GM21390 (cell line): ENCODE measurements around the gene CMTM5.

ENCODE experiments used
- ATAC-seq: cut with Tn5 transposase; IDR thresholded peaks from one replicate; pipeline ENCODE4 v1.9.1; 2021; ENCODE audit not compliant: unreplicated experiment

The CMTM5 gene, protein sequence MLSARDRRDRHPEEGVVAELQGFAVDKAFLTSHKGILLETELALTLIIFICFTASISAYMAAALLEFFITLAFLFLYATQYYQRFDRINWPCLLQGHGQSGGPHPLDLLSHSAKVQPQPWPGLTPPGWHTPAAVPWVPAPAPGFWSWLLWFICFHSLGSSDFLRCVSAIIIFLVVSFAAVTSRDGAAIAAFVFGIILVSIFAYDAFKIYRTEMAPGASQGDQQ

DNA sequence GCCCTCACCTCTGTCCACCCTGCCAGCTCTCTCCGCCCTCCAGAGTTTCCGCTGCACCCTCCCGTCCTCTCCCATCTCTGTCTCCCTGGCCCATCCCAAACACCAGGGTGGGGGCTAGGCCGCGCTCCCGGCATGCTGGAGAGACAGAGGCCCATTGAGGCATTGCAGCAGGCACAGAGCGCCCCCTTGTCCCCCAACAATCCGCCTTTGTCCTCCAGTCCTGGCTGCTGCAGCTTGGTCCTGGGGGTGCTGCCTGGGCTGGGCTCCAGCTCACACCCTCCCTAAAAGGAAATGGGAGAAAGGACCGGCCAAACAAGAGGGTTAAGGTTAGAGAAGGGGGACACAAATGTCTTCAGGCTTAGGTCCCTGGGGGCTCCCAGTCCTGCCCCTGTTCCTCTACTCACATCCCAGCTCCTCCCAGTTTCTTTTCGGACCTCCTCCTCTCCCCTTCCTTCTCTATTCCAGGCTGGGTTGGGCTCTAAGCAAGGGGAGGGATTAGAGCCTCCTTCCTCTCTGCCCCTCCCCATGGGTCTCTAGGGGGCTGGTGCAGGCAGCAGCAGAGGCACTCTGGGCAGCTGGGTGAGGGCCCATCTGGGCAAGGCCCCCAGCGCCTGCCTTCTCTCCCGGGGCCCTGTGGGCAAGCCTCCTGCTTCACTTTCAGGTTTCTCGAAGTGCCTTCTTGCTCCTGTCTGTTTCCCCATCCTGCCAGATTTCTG, at the start of gene CMTM5:
CMTM5 (plus strand) TSS at position 565 of the 716 bp plus-strand sequence. CDS start 206 bp downstream, outside the sequence.
- no peak for ATAC-seq

DNA sequence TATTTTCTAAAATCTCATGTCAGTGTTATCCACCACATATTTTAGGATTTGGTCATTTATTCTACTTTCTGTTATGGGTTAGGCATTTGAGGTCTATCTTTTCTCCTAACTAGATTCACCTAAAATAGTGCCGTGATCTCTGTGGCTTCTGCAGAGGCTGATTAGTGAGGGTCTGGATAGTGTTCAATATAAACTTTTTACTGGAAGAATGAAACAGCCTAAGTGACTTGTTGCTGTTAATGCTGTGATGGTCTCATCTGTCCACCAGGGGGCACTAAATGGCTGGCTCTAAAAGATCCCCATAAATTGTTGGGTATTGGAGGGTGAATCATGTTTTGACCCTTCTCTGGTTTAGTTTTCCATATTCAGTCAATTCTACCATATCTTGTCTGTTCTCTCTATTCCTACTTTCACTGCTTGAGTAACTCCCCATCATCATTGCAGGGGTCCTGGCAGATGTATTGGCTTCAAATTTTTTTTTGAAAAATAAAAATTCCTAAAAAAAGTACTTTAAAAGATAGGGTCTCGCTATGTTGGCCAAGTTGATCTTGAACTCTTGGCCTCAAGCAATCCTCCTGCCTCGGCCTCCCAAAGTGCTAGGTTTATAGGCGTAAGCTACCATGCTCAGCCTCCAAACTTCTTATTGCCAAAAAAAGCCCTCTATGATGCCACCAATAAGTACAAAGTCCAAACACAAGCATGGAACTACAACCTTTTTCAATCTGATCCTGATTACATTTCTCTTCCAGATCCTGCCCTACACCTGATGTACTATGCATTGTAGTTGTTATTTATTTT, 48.7 kb upstream of the CMTM5 start:
- ATAC-seq: no peak

DNA sequence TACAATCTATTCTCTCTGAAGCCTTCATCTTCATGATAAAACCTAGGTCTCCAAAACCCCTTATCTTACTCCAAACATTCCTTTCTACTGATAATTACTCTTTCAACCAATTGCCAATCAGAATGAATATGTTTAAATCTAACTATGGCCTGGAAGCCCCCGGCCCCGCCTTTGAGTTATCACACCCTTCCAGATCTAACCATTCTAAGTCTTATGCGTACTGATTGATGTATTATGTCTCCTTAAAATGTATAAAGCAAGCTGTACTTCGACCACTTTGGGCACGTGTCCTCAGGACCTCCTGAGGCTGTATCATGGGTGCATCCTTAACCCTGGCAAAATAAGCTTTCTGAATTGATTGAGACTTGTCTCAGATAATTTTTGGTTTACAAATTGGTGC, 41.2 kb upstream of the CMTM5 start:
- ATAC-seq: no peak

DNA sequence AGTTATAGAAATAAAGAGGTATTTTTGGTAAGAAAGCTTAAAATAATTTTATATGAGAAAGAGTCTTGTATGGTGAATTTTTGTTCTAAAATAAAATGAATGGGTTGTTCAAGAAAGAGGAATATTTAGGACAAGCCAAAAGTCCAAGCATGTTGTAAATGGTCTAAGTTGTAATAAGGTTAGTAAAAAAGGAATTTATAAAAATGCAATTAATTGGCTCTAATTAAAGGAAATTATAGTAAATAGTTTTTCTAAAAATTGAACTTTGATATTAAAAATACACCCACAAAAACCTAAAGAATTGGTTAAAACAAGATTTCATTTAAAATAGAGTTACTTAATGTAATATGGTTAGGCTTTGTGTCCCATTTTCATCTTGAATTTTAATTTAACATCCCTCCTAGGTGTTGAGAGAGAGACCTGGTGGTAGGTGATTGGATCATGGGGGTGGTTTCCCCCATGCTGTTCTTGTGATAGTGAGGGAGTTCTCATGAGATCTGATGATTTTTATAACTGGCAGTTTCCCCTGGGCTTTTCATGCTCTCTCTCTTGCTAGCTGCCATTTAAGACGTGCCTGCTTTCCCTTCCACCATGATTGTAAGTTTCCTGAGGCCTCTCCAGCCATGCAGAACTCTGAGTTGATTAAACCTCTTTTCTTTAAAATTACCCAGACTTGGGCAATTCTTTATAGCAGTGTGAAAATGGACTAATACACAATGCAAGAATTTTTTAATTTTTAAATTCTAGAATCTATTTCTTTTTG, 37.2 kb upstream of the CMTM5 start:
- no peak for ATAC-seq

DNA sequence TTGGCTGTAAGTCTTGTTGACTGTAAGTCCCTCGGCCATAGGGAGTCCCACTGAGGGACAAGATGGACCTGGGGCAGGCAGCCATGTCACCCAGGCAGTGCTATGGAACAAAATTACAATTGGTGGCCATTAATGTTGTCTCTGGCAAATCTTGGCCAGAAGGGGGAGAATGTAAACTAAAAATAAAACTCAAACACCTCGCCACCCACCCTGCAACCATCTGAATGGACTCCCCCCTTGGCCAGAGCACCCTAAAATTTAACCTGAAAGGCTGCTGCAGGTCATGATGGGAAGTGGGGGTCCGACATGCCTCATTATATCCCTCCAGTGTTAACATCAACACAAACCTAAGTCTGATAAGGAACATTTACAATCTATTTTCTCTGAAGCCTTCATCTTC, 32.4 kb upstream of the CMTM5 start:
- no peak for ATAC-seq

DNA sequence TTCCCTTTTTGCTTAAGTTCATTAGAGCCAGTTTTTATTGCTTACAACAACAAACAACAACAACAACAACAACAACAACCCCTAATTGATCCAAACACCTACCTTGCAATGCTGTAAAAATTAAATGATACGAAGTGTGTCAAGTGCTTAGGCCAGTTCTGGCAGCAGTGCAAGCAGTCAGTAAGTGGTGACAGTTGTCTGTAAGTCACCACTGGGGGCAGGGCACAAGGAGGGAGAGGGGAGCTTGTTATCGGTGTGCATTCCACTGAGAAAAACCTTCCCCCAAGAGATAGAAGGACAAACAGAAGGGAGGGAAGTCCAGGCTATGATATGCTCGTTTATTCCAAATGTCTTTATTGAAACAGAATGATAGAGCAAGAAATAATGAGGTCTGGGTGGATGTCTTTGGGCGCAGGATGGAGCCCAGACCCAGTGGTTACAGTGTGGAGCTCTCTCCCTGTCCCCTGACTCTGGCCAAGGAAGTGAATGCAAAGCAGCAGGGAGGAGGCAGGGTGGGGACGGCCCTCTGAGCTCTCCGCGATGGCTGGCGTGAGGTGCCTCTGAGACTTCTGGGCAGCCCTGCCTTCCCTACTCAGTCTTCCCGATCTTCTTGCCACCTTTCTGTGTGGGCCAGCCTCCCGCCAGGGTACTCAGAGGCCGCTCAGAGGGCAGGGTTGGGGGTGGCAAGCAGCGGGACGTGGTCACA, 30.7 kb upstream of the CMTM5 start:
- ATAC-seq: no peak

DNA sequence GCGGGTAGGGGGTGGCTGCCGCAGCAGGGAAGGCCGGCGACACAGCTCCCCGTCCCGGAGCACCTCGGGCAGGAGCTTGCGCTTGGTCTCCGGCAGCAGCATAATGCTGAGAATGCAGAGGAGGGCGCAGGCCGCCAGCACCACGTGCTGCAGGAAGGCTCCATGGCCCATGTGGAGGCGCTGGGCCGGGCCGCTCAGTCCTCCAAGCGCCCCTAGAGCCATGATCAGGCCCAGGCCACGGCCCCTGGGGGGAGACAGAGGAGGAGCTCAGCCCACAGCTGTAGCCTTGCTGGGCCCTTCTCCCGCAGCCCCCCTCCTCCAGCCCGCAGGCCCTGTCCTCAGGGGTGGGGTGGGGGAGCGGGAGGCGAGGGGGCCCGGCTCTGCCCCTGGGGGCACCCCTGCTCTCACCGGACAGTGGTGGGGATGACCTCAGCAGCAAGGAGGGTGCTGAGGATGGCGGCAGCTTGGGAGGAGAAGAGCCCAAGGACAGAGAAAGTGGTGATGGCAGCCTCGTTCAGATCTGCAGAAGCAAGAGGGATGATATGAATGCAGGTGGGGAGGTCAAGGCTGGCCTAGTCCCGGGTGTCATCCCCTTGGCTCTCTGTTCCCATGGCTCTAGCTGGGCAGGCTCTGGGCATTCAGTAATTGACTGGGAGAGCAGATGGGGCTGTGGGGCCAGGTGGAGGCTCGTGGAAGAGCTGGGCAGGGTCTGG, 30.0 kb upstream of the CMTM5 start:
- ATAC-seq: no peak

DNA sequence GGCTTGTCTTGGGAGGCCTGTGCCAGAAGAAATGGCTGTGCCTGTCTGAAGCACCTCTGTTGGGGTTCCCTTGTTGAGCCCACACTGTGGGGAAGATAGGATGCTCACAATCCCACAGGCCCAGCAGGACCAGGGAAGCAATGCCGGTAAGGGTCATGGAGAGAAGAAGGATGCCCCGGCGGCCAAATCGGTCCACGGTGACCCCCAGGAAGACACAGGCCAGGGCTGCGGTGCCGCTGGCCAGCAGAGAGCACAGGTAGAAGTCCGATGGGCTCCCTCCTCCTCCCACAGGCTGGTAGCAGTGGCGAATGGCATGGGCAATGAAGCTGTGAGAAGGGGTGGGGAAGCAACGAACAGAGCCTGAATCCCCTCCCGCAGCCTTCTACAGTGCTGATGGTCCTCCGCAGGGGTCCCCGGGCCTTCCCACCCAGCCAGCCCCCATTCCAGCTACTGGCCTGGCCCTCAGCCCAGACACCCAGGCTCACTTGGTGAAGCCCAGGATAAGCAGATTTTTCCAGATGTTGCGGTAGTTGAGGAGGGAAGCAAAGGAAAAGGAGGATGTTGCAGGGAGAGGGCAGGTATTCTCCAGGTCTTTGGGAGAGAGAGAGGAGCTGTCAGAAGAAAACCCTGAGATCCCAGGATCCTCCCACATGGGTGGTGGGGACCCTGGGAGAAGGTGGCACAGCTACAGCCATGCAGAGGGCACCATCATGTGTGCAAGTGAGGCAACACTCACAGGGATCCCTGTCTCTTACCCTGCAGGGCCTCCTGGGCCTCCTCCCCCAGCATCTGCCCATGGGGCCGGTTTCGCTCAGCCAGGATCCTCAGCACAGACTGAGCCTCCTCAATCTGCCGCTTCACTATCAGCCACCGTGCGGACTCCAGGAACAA, 29.2 kb upstream of the CMTM5 start:
- ATAC-seq: no peak

DNA sequence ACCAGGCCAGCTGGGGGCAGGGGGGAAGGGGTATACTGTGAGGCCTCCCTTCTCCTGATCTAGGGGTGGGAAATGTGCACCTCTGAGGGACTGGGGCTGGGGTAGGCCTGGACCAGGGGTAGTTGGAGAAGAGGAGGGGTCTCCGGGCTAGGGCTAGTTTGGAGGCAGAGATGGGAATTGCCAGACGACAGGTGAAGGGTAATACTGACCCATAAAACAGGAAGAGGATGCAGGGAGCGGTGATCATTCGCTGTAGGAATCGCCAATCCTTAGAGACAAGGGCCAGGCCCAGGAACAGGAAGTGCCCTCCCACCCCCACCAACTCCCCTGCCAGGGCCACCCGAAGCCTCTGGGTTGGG, 28.6 kb upstream of the CMTM5 start:
- no peak for ATAC-seq

DNA sequence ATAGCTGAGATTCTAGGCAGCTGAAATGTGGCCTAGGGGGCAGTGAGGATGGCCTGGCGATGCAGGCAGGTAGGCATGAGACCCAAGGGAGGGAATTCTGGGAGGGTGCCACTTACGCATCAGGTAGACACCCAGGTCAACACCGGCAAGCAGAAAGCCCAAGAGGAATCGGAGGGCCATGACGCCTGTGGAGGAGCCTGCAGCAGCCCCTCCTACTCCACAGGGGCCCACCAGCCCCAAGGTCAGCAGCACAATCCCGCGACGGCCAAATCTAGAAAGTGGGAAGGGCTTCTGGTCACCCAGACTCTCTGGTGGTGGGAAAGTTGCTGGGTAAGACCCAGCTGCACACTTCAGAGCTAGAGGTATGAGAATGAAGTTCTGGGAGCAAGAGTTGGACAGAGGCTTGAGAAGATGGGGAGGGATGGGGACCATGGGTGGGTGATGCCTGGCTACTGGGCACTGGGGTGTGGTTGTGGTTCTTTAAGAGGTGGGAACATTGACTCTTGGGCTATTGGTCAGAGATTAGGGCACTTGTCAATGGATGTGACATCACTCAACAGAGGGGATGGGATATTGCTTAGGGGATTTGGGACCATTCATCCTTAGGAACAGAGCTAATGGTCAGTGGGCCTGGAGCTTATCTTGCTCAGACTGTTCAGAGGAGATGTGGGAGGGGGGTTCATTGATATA, 27.5 kb upstream of the CMTM5 start:
- ATAC-seq: no peak

DNA sequence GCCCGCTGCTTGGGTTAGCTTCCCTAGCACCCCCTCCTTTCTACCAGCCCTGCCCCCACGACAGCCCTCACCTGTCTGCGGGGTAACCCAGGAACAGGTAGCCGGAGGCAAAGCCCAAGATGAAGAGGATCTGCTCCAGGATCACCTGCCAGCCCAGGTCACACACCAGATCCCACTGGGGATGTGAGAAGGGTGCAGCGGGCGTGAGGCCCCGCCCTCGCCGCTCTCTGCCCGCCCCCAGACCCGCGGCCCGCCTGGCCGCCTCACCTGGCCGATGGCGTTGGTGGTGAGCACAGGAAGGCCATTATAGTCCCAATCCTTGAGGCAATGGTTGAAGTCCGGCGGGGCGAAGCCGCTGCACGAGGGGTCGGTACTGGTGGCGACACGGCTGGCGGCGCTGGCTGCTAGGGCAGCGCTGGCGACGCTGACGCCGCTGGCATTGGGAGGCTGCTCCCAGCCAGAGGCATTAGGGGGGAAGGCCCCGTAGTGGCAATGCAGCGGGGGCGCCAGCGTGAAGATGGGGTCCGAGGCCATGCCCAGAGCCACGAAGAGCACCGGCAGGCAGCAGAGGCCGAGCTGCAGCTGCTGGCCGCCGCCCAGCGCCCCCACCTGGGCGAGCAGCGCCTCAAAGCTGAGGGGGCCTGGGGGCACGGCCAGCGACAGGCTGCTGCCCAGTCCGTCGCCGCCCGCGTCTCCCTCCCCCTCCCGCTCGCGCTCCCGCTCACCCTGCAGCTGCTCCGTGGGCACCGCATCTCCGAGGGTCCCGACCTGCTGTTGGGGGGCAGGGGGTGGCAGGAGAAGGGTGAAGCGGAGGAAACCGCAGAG, 25.0 kb upstream of the CMTM5 start:
- no peak for ATAC-seq

DNA sequence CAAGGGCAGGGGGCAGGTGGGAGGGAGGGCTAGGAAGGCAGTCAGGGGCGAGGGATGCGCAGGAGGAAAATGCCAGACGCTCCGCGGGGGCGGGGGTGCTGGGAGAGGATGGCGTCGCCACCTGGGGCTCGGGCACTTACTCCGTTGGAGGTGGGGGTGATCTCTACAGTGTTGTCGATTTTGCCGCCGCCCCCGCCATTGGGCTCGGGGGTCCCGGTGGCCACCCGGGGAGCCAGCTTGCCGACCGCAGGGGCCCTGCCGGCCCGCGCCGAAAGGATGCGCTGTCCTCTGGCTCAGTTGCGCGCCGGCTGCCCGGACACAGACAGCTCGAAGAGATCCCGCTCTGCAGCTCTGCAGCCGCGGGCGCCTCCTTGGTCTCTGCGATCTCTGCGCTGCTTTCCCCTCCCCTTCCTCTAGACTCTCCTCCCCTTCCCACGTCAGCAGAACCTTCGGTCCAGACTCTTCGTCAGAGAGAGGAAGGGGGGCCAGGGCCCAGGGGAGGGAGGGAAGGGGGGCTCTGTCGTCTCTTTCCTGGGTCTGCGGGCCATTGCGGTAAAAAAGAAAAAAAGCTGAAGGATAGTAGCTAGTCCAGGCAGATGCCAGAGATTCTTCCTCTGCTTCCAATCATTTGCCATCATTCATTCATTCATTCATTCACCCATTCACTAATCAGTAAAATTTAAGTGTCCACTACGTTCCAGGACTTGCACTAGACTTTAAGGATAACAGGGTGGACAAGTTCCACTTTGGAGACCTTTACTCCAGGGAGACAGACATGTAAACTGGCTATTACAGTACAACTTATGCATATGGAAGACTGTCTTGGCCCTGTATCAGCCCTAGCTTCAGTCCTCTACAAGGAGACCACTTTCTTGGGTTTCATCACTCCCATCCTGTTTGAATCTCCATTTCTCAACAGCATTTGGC, 24.1 kb upstream of the CMTM5 start, which contains the start of gene SLC22A17:
SLC22A17 (minus strand) TSS at position 382 of the 927 bp plus-strand sequence.
- ATAC-seq: no peak

DNA sequence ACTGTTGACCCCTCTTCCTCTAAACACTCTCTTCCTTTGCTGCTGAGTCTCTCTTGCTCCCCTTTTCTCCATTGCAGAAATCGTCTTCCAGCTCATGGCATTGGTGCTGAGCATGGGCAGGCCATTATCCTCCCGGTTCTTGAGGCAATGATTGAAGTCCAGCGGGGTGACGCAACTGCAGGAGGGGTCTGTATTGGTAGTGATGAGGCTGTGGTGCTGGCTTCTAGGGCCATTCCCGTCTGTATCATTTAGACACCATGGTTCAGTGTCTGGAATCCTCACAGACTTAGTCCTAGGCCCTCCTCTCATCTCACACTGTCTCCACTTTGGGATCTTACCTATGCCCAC, 23.4 kb upstream of the CMTM5 start:
- ATAC-seq: no peak

DNA sequence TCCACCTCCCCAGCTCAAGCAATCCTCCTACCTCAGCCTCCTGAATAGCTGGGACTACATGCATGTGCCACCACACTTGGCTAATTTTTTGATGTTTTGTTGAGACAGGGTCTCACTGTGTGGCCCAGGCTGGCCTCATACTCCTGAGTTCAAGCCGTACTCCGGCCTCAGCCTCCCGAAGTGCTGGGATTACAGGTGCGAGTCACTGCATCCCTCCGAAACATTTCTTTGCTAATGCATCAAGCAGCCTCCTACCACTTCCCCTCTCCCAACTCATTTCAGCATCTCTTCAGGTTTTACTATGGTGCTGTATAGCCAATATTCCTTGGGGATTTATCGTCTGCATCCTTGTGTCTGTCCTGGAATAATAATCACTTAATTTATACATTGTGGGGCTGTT, 21.9 kb upstream of the CMTM5 start:
- no peak for ATAC-seq

DNA sequence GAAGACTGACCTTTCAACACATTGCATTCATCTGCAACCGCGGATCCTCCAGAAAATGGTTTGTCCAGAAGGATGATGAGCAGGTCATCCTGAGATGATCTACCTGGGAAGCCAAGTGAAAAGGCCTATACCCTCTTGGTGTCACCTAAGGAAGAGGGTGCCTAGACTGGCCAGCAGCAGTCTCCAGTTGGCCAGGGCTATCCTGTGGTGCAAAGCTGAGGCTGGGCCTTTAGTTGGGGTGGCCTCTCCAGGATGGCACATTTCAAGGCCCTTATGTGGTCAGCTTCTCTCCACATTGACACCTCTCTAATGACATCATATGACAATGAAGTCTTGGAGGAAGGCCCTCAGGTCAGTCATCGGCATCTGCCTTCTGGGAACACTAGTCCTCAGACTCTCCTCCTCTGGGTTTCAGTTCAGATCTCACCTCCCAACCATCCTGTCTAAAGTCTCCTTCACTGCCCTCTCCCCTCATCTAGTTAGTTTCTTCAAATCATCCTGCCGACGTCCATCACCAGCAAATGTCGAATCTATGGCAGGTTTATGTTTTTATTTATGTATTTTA, 20.9 kb upstream of the CMTM5 start:
- no peak for ATAC-seq

DNA sequence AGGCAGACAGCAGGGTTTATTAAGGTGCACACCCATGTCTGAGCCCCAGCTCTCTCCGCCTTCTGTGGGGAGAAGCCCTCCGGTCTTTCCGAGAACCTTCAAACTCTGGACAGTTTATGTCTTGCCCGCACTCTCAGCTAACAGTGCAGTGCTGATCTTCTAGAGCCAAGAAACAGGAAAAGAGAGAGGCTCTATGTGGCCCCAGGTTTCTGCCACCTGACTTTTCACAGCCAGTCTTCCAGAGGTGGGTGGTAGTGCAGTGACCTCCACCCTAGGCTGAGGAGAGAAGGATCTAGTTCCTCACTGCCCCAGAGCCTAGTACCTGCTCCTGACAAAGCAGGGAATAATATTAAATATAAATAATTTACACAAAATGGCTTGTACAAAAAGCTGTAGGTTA, 20.2 kb upstream of the CMTM5 start:
- no peak for ATAC-seq
